Smooth muscle cell (in vitro differentiated cells): Measurements from ENCODE around the gene TEX38. TPM values are rescaled to one million over a fixed set of nuclear protein-coding genes. Genes with fewer than 3 reads are reported as not detected.

Experiments used
- DNase-seq: peaks from one replicate; lab custom pipeline; 2025; ENCODE audit not compliant: unreplicated experiment; lab: John Stamatoyannopoulos, UW
- H2AFZ ChIP-seq: fragments of 200-600 bp; sonication (generic); 2 replicates; pipeline ENCODE4 v1.6.0; 2016; ENCODE audit warnings: antibody characterized with exemption, low read depth, mild to moderate bottlenecking
- H3F3A ChIP-seq: fragments of 200-600 bp; sonication (generic); 2 replicates; pipeline ENCODE4 v1.6.0; 2017; ENCODE audit warnings: antibody characterized with exemption, low read depth
- H3K27ac ChIP-seq: fragments of 200-600 bp; sonication (generic); 2 replicates; pipeline ENCODE4 v1.5.1; 2016; ENCODE audit warnings: low read depth, mild to moderate bottlenecking
- H3K27me3 ChIP-seq: fragments of 200-600 bp; sonication (generic); 2 replicates; pipeline ENCODE4 v1.6.1; 2016; ENCODE audit warnings: low read depth, mild to moderate bottlenecking
- H3K36me3 ChIP-seq: fragments of 200-600 bp; sonication (generic); 2 replicates; pipeline ENCODE4 v1.5.1; 2016; ENCODE audit warnings: low read depth
- H3K4me1 ChIP-seq: fragments of 200-600 bp; sonication (generic); 2 replicates; pipeline ENCODE4 v1.5.1; 2016; ENCODE audit warnings: low read depth
- H3K4me2 ChIP-seq: fragments of 200-600 bp; sonication (generic); 2 replicates; pipeline ENCODE4 v1.6.0; 2016; ENCODE audit warnings: mild to moderate bottlenecking
- H3K4me3 ChIP-seq: fragments of 200-600 bp; sonication (generic); 2 replicates; pipeline ENCODE4 v1.5.1; 2016; ENCODE audit warnings: mild to moderate bottlenecking
- H3K79me2 ChIP-seq: fragments of 200-600 bp; sonication (generic); 2 replicates; pipeline ENCODE4 v1.6.0; 2016; ENCODE audit warnings: low read depth, mild to moderate bottlenecking
- H3K9ac ChIP-seq: fragments of 200-600 bp; sonication (generic); 2 replicates; pipeline ENCODE4 v1.6.0; 2016; ENCODE audit warnings: low read depth
- H3K9me3 ChIP-seq: fragments of 200-600 bp; sonication (generic); replicated peaks from 2 replicates; pipeline ENCODE4 v1.5.1; 2016; ENCODE audit warnings: low read depth
- H4K20me1 ChIP-seq: fragments of 200-600 bp; sonication (generic); 2 replicates; pipeline ENCODE4 v1.6.0; 2016; ENCODE audit warnings: low read depth
- CTCF ChIP-seq: fragments of 200-600 bp; sonication (generic); IDR thresholded peaks from 2 replicates; pipeline ENCODE4 v1.5.1; 2017; ENCODE audit warnings: borderline replicate concordance, mild to moderate bottlenecking, antibody characterized with exemption; ENCODE audit not compliant: insufficient read depth, poor library complexity, severe bottlenecking
- WGBS: methylation state at CpG from one replicate; pipeline ENCODE4 v1.1.7; 2016; ENCODE audit warnings: low lambda C conversion rate; 5-methylcytosine and 5-hydroxymethylcytosine counted together
- polyA plus RNA-seq: library from polyadenylated mRNA; unstranded; fragments of >200 nt; fragmentation: Nextera tagmentation; extraction: Ambion mirVana; gene quantifications from 2 replicates; pipeline ENCODE4 v1.2.1, GENCODE V29; 2016
- total RNA-seq: library from RNA; depleted of rRNA; stranded (reverse); fragments of >200 nt; gene quantifications from 2 replicates; pipeline ENCODE4 v1.2.3, GENCODE V29; 2014

The TEX38 gene
- total and polyA plus RNA-seq, 2 experiments from 2014 or later = not detected

- no peaks in the 10 kb centered on the region for H3F3A ChIP-seq
- peaks cover 47% of the 10 kb centered on the region for H3K36me3 ChIP-seq
- H3K27me3 ChIP-seq = no peaks in the 10 kb centered on the region
- H3K4me1 ChIP-seq = no peaks in the 10 kb centered on the region
- H3K9ac ChIP-seq = no peak overlapping the region
- no peak overlapping the region for H2AFZ ChIP-seq
- WGBS = 96% methylated on average over 2 of the region's 2 CpGs
- H3K27ac ChIP-seq = no peak overlapping the region
- no peak overlapping the region for H3K4me2 ChIP-seq
- peaks cover 23% of the 10 kb centered on the region for H4K20me1 ChIP-seq
- no peak for DNase-seq
- H3K79me2 ChIP-seq = no peaks in the 10 kb centered on the region
- H3K9me3 ChIP-seq = no peaks in the 10 kb centered on the region
- no peak overlapping the region for H3K4me3 ChIP-seq
- no peak for TF ChIP-seq CTCF
These were observed 17.7 kb downstream of the TEX38 start for GRCh38 chr1:46689356-46689755.

- H3K27ac ChIP-seq = no peak overlapping the region
- H3K4me1 ChIP-seq = no peaks in the 10 kb centered on the region
- H3K4me2 ChIP-seq = no peak overlapping the region
- H4K20me1 ChIP-seq = peaks cover 23% of the 10 kb centered on the region
- H3K79me2 ChIP-seq = no peaks in the 10 kb centered on the region
- no peak for TF ChIP-seq CTCF
- peaks cover 41% of the 10 kb centered on the region for H3K36me3 ChIP-seq
- no peaks in the 10 kb centered on the region for H3K27me3 ChIP-seq
- H3K9me3 ChIP-seq = no peaks in the 10 kb centered on the region
- WGBS = 96% methylated on average over 1 of the region's 1 CpG
- no peak overlapping the region for H3K4me3 ChIP-seq
- no peaks in the 10 kb centered on the region for H3F3A ChIP-seq
- no peak overlapping the region for H3K9ac ChIP-seq
- DNase-seq = no peak
- no peak overlapping the region for H2AFZ ChIP-seq
These were observed 18.2 kb downstream of the TEX38 start for GRCh38 chr1:46689897-46690296.

GRCh38 chr1:46690931-46691421, 19.3 kb downstream of the TEX38 start:
- DNase-seq = no peak
- 98% methylated on average over 2 of the region's 2 CpGs for WGBS
- no peak overlapping the region for H2AFZ ChIP-seq
- no peaks in the 10 kb centered on the region for H3F3A ChIP-seq
- H3K36me3 ChIP-seq = peaks cover 42% of the 10 kb centered on the region
- no peaks in the 10 kb centered on the region for H3K4me1 ChIP-seq
- no peaks in the 10 kb centered on the region for H3K27me3 ChIP-seq
- peaks cover 23% of the 10 kb centered on the region for H4K20me1 ChIP-seq
- no peaks in the 10 kb centered on the region for H3K79me2 ChIP-seq
- no peak overlapping the region for H3K4me3 ChIP-seq
- no peak overlapping the region for H3K4me2 ChIP-seq
- H3K27ac ChIP-seq = no peak overlapping the region
- no peaks in the 10 kb centered on the region for H3K9me3 ChIP-seq
- no peak for TF ChIP-seq CTCF
- H3K9ac ChIP-seq = no peak overlapping the region
